NCI-H748 treated with DMSO at 0.1 percent for 48 hours (cell line): ENCODE data around the gene MGAT4B.

Experiments
- DNase-seq: peaks from one replicate; lab custom pipeline; 2025; lab: John Stamatoyannopoulos, UW

The MGAT4B gene

GRCh38 chr5:179825655-179826182, 19.1 kb upstream of the MGAT4B start:
- no peak for DNase-seq

DNA sequence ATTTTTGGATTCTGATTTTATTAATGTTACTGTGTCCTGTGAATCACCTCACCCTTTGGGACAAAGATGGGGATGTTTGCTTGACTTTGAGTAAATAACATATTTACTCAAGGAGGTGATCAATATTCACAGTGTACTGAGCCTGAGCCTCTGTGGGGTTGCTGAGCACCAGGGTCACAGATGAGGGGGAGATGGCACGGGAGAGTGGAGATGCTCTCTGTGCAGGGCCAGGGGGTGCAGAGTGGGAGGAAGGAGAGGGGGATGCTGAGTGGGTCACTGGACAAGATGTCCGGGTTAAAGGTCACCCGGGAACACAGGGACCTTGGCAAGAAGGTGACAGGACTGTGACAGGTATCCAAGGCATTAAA, 18.1 kb upstream of the MGAT4B start:
- DNase-seq = no peak

GRCh38 chr5:179823937-179824744, 17.5 kb upstream of the MGAT4B start:
- DNase-seq = no peak

- DNase-seq = no peak
Measured at GRCh38 chr5:179822444-179822990, 15.9 kb upstream of the MGAT4B start.

GRCh38 chr5:179822059-179822432, 15.4 kb upstream of the MGAT4B start:
- no peak for DNase-seq

GRCh38 chr5:179821298-179822058, 14.8 kb upstream of the MGAT4B start:
- DNase-seq = peak; percentile 73

DNA sequence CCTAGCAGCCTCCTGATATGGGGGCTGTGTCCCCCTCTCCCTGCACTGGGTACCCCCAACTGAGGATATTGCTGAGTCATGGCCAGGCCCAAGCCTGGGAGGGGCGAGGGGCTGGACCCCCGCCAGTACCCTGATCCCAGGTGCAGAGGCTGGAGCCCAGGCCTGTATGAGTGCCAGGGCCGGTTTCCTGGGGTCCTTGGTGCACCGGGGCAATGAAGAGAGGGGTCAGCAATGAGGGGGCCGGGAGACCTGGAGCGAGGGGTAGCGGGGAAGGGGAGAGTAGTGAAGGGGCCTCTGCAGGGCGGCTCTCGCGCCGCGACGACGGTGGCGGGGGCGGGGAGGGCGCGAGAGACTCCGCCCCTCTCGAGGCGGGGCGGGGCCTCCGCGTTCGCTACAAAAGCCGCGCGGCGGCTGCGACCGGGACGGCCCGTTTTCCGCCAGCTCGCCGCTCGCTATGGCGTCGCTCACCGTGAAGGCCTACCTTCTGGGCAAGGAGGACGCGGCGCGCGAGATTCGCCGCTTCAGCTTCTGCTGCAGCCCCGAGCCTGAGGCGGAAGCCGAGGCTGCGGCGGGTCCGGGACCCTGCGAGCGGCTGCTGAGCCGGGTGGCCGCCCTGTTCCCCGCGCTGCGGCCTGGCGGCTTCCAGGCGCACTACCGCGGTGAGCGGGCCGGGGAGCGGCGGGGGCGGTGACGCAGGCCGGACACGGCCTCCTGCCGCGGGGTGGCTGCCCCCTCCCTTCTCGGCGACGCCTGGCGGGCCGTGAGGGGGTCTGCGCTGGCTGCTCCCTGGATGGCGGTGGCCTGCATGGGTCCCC, 14.0 kb upstream of the MGAT4B start, which contains the start of gene SQSTM1:
Gene SQSTM1 (plus strand): TSS at position 423 of the 815 bp plus-strand sequence. CDS start 32 bp downstream, at position 455.
- peak; percentile 61 for DNase-seq

- no peak for DNase-seq
Measured at GRCh38 chr5:179820127-179820482, 13.4 kb upstream of the MGAT4B start.

GRCh38 chr5:179819296-179820126, 12.8 kb upstream of the MGAT4B start:
- DNase-seq = no peak

GRCh38 chr5:179818746-179819295, 12.2 kb upstream of the MGAT4B start:
- DNase-seq = peak; percentile 61

- no peak for DNase-seq
Measured at GRCh38 chr5:179817890-179818745, 11.5 kb upstream of the MGAT4B start.

DNA sequence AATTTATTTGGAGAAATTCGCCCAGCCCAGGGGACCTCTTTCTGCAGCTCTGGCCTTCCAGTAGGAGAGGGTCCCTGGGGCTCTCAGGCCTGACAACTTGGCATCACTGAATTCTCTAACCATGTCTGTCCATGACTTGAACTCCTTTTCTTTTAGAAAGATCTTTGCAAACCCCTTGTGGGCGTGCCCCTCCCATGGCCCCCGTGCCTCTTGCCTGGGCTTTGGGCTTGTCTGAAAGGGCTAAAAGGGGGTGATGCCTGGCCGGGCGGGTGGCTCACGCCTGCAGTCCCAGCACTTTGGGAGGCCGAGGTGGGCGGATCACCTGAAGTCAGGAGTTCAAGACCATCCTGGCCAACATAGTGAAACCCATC, 10.8 kb upstream of the MGAT4B start:
- DNase-seq = no peak

GRCh38 chr5:179816796-179817469, 10.3 kb upstream of the MGAT4B start:
- no peak for DNase-seq

GRCh38 chr5:179816401-179816795, 9.7 kb upstream of the MGAT4B start:
- DNase-seq = no peak

- DNase-seq = no peak
Measured at GRCh38 chr5:179815491-179816249, 9.0 kb upstream of the MGAT4B start.

GRCh38 chr5:179814090-179814489, 7.4 kb upstream of the MGAT4B start:
- no peak for DNase-seq

DNA sequence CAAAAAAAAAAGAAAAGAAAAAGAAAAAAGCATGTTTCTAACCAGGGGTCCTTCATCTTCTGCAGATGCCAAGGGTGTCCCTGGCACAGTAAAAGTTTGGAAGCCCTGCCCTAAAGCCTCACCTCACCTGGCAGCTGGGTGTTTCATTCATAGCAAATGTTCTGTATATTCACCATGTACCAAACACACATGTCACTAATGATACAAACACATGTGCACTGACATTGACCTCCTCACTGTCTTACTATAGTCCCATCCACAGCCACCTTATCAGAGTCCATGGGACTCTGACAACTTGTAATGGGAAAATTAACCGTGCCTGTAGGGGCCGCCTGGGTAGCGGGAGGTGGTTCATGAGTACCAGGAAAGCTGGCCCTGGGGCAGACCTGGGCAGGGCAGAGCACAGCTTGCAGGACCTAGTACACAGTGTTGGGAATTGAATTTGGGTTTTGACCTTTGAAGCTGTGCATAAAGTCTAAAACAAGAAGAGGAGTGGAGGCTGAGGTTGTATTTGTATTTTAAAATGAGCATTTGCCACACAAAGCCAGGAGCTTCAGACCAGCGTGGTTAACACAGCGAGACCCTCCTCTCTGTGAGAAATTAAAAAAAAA, 6.4 kb upstream of the MGAT4B start:
- no peak for DNase-seq
